HG03575 (cell line): ENCODE data around the gene RPE.

Experiments used
- ATAC-seq: cut with Tn5 transposase; IDR thresholded peaks from one replicate; pipeline ENCODE4 v1.9.1; 2021; ENCODE audit not compliant: unreplicated experiment, insufficient number of reproducible peaks, low FRiP score; ENCODE audit errors: extremely low read depth

The RPE gene

DNA sequence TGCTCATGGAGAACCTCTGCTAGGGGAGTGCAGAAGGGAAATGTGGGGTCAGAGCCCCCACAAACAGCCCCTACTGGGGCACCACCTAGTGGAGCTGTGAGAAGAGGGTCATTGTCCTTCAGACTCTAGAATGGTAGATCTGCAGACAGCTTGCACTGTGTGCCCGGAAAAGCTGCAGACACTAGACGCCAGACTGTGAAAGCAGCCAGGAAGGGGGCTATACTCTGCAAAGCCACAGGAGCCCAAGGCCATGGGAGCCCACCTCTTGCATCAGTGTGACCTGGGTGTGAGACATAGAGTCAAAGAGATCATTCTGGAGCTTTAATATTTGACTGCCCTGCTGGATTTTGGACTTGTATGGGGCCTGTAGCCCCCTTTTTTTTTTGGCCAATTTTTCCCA is 60.9 kb downstream of the RPE start:
- ATAC-seq: no peak
